GM12878 (cell line): Measurements from ENCODE around the gene CEP97. TPM values are rescaled to one million over a fixed set of nuclear protein-coding genes. Genes with fewer than 3 reads are reported as not detected.

ENCODE experiments used
- BACH1 ChIP-seq: fragments of 450-650 bp; IDR thresholded peaks from 2 replicates; pipeline ENCODE4 v1.6.1; 2017; ENCODE audit warnings: mild to moderate bottlenecking, borderline replicate concordance
- CREM ChIP-seq: IDR thresholded peaks from 2 replicates; pipeline ENCODE4 v1.6.1; 2014; ENCODE audit warnings: antibody characterized with exemption, low read depth
- DPF2 ChIP-seq: fragments of 450-650 bp; IDR thresholded peaks from 2 replicates; pipeline ENCODE4 v1.6.1; 2017; ENCODE audit warnings: mild to moderate bottlenecking
- FOXK2 ChIP-seq: fragments of 450-650 bp; IDR thresholded peaks from 2 replicates; pipeline ENCODE4 v1.6.1; 2017; ENCODE audit warnings: mild to moderate bottlenecking, moderate library complexity
- FOXM1 ChIP-seq: IDR thresholded peaks from 2 replicates; pipeline ENCODE4 v1.6.1; 2012; ENCODE audit warnings: low read depth, mild to moderate bottlenecking, inconsistent platforms, low read length, moderate library complexity
- IKZF2 ChIP-seq, 2 experiments: fragments of 450-650 bp; IDR thresholded peaks; 2 replicates each; pipeline ENCODE4 v1.6.1; 2017; ENCODE audit warnings: mild to moderate bottlenecking in 2 of 2, moderate library complexity in 2 of 2
- KAT2A ChIP-seq: conservative IDR thresholded peaks from 2 replicates; pipeline ENCODE4 v1.6.1; 2011; ENCODE audit warnings: low read depth, low read length; ENCODE audit not compliant: control insufficient read depth
- KLF5 ChIP-seq: fragments of 450-650 bp; IDR thresholded peaks from 2 replicates; pipeline ENCODE4 v1.6.1; 2014; ENCODE audit warnings: mild to moderate bottlenecking; ENCODE audit not compliant: partially characterized antibody
- MTA2 ChIP-seq: fragments of 450-650 bp; IDR thresholded peaks from 2 replicates; pipeline ENCODE4 v1.6.1; 2016; ENCODE audit warnings: low read depth, mild to moderate bottlenecking, moderate library complexity
- NFIC ChIP-seq: IDR thresholded peaks from 2 replicates; pipeline ENCODE4 v1.6.1; 2012; ENCODE audit warnings: low read depth, mild to moderate bottlenecking, inconsistent platforms, low read length, moderate library complexity
- NR2C1 ChIP-seq: fragments of 450-650 bp; IDR thresholded peaks from 2 replicates; pipeline ENCODE4 v1.6.1; 2017; ENCODE audit warnings: antibody characterized with exemption, mild to moderate bottlenecking, moderate library complexity
- PML ChIP-seq: IDR thresholded peaks from 2 replicates; pipeline ENCODE4 v1.6.1; 2012; ENCODE audit warnings: low read length, inconsistent platforms
- POU2F2 ChIP-seq: IDR thresholded peaks from 3 replicates; pipeline ENCODE4 v1.6.1; 2011; ENCODE audit warnings: low read depth, mild to moderate bottlenecking, low read length, borderline replicate concordance
- RELA ChIP-seq: fragments of 450-650 bp; IDR thresholded peaks from 2 replicates; pipeline ENCODE4 v1.8.0; 2014; ENCODE audit warnings: borderline replicate concordance; ENCODE audit not compliant: partially characterized antibody
- RUNX3 ChIP-seq: IDR thresholded peaks from 2 replicates; pipeline ENCODE4 v1.6.1; 2012; ENCODE audit warnings: low read length, inconsistent platforms
- SMARCA5 ChIP-seq: fragments of 450-650 bp; IDR thresholded peaks from 2 replicates; pipeline ENCODE4 v1.6.1; 2017; ENCODE audit warnings: mild to moderate bottlenecking
- SPI1 ChIP-seq: IDR thresholded peaks from 2 replicates; pipeline ENCODE4 v1.6.1; 2011; ENCODE audit warnings: low read depth, mild to moderate bottlenecking, low read length, moderate library complexity, borderline replicate concordance; ENCODE audit not compliant: insufficient read depth
- STAT1 ChIP-seq: fragments of 450-650 bp; conservative IDR thresholded peaks from 2 replicates; pipeline ENCODE4 v1.6.1; 2014; ENCODE audit warnings: antibody characterized with exemption, mild to moderate bottlenecking
- TCF12 ChIP-seq: IDR thresholded peaks from 2 replicates; pipeline ENCODE4 v1.6.1; 2011; ENCODE audit warnings: low read depth, mild to moderate bottlenecking, low read length
- polyA plus RNA-seq, 11 experiments: library from polyadenylated mRNA; depleted of rRNA in 4 of 11; unstranded in 6 of 11; stranded (reverse) in 5 of 11; fragments of >200 nt; fragmentation: Nextera tagmentation in 4 of 11; fragmentation: Illumina TruSeq in 1 of 11; extraction: Ambion mirVana in 4 of 11; extraction: Trizol in 1 of 11; gene quantifications; 1 replicate in 1 of 11; 2 replicates in 10 of 11; pipeline versions ENCODE4 v1.2.1 to v1.2.3, GENCODE V29; 2011 to 2016; ENCODE audit warnings: inconsistent platforms in 2 of 11, missing spikeins in 2 of 11, low read depth in 1 of 11
- total RNA-seq, 4 experiments: library from RNA; depleted of rRNA in 3 of 4; stranded (reverse); fragments of >200 nt in 3 of 4; fragmentation: Illumina TruSeq in 1 of 4; extraction: Trizol in 1 of 4; gene quantifications; 2 replicates each; pipeline versions ENCODE4 v1.2.1 to v1.2.3, GENCODE V29; 2013 to 2021
- TF ChIP-seq, protein P1 (sequence below): fragments of 450-650 bp; IDR thresholded peaks from 2 replicates; pipeline ENCODE4 v1.6.1; 2018; ENCODE audit warnings: mild to moderate bottlenecking, low read depth, moderate library complexity; ENCODE audit not compliant: partially characterized antibody
- TF ChIP-seq, protein P2 (sequence below): fragments of 450-650 bp; IDR thresholded peaks from 2 replicates; pipeline ENCODE4 v1.6.1; 2016; ENCODE audit warnings: mild to moderate bottlenecking
- TF ChIP-seq, protein P3 (sequence below): fragments of 450-650 bp; IDR thresholded peaks from 2 replicates; pipeline ENCODE4 v1.6.1; 2017; ENCODE audit warnings: low read depth, mild to moderate bottlenecking, moderate library complexity
- TF ChIP-seq, protein P4 (sequence below): IDR thresholded peaks from 2 replicates; pipeline ENCODE4 v1.6.1; 2011; ENCODE audit warnings: borderline replicate concordance, low read depth, mild to moderate bottlenecking, moderate library complexity, mixed read lengths, low read length; ENCODE audit not compliant: insufficient read depth; ENCODE audit errors: extremely low read length

CEP97 gene
- total and polyA plus RNA-seq, 10 of the 15 experiments (the other 5 are each of a cell fraction or from before 2014, with no cell fraction given) = 1.9 to 13.7 (median 5.8) TPM

DNA sequence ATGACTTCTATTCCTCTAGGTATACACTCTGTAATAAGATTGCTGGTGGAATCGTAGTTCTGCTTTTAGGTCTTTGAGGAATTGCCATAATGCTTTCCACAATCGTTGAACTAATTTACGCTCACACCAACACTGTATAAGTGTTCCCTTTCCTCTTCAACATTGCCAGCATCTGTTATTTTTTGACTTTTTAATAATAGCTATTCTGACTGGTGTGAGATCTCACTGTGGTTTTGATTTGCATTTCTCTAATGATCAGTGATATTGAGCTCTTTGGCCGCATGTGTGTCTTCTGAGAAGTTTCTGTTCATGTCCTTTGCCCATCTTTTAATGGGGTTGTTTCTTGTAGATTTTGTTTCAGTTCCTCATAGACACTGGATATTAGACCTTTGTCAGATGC lies 67.4 kb downstream of the CEP97 start (continued):
- TF ChIP-seq CREM (peak; percentile 43; the same call in 1 of the 2 replicates), IKZF2 (IDR thresholded peaks at IDR 0.05) (peak; percentile 92 to 94), SMARCA5 (peak; percentile 88), NFIC (peak; percentile 81), FOXK2 (no peak), KAT2A (no peak), MTA2 (peak; percentile 99), RELA (no peak), BACH1 (peak; percentile 62; the same call in 1 of the 2 replicates), PML (0 out of 2 replicates have a peak, but pooled peaks have one; percentile 25), SPI1 (peak; percentile 95), STAT1 (no peak), POU2F2 (peak; percentile 95; the same call in 2 of the 3 replicates), FOXM1 (peak; percentile 73), RUNX3 (peak; percentile 91), NR2C1 (no peak), KLF5 (peak; percentile 96), DPF2 (peak; percentile 93), TCF12 (0 out of 2 replicates have a peak, but pooled peaks have one; percentile 41)
- TF ChIP-seq, protein P1, sequence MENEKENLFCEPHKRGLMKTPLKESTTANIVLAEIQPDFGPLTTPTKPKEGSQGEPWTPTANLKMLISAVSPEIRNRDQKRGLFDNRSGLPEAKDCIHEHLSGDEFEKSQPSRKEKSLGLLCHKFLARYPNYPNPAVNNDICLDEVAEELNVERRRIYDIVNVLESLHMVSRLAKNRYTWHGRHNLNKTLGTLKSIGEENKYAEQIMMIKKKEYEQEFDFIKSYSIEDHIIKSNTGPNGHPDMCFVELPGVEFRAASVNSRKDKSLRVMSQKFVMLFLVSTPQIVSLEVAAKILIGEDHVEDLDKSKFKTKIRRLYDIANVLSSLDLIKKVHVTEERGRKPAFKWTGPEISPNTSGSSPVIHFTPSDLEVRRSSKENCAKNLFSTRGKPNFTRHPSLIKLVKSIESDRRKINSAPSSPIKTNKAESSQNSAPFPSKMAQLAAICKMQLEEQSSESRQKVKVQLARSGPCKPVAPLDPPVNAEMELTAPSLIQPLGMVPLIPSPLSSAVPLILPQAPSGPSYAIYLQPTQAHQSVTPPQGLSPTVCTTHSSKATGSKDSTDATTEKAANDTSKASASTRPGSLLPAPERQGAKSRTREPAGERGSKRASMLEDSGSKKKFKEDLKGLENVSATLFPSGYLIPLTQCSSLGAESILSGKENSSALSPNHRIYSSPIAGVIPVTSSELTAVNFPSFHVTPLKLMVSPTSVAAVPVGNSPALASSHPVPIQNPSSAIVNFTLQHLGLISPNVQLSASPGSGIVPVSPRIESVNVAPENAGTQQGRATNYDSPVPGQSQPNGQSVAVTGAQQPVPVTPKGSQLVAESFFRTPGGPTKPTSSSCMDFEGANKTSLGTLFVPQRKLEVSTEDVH = peak; percentile 42
- TF ChIP-seq, protein P2, sequence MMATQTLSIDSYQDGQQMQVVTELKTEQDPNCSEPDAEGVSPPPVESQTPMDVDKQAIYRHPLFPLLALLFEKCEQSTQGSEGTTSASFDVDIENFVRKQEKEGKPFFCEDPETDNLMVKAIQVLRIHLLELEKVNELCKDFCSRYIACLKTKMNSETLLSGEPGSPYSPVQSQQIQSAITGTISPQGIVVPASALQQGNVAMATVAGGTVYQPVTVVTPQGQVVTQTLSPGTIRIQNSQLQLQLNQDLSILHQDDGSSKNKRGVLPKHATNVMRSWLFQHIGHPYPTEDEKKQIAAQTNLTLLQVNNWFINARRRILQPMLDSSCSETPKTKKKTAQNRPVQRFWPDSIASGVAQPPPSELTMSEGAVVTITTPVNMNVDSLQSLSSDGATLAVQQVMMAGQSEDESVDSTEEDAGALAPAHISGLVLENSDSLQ = peak; percentile 21; the same call in 1 of the 2 replicates
- TF ChIP-seq, protein P3, sequence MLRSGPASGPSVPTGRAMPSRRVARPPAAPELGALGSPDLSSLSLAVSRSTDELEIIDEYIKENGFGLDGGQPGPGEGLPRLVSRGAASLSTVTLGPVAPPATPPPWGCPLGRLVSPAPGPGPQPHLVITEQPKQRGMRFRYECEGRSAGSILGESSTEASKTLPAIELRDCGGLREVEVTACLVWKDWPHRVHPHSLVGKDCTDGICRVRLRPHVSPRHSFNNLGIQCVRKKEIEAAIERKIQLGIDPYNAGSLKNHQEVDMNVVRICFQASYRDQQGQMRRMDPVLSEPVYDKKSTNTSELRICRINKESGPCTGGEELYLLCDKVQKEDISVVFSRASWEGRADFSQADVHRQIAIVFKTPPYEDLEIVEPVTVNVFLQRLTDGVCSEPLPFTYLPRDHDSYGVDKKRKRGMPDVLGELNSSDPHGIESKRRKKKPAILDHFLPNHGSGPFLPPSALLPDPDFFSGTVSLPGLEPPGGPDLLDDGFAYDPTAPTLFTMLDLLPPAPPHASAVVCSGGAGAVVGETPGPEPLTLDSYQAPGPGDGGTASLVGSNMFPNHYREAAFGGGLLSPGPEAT = peak; percentile 93
- TF ChIP-seq, protein P4, sequence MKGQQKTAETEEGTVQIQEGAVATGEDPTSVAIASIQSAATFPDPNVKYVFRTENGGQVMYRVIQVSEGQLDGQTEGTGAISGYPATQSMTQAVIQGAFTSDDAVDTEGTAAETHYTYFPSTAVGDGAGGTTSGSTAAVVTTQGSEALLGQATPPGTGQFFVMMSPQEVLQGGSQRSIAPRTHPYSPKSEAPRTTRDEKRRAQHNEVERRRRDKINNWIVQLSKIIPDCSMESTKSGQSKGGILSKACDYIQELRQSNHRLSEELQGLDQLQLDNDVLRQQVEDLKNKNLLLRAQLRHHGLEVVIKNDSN = no peak
